SKM-1 (cell line): ENCODE measurements around the gene CD8B.

Source experiments
- DNase-seq: peaks from one replicate; lab custom pipeline; 2025; ENCODE audit not compliant: unreplicated experiment; lab: John Stamatoyannopoulos, UW

The CD8B gene

DNA sequence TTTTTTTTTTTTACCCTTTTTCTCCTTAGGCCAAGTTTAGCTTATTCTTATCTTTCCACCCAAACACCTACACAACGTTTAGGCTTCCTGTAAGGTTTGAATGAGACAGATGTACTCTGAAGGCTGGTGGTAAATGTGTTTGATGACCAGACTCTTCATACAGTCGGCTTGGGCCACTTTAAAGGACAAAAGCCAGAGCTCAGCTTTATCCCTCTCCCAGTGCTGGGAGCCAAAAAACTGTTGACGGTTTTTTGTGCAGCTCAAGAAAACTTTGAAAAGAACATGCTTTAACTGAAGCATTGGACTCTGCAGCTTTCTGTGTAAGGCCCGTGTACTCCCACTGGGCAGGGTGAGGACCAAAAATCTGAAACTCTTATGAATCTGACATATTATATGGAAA, 86.3 kb downstream of the CD8B start:
- DNase-seq = no peak

DNA sequence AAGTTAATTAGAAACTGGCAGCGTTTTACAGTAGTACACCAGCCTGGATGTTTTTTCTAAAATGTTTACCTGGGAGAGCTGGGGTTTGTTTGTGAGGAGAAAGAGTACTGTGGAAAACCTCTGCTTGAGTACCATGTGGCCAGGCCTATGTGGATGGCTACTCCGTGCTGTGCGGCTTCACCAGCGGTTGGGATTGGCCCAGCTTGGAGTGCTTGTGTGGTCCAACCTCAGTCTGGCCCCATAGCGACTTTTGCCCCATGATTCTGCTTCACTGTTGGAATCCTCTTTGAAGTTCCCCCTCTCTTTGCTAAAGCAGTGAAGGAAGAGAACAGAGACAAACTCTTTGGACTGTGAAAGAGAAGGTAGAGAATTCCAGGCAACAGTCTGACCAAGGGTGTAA, 86.8 kb downstream of the CD8B start:
- no peak for DNase-seq

DNA sequence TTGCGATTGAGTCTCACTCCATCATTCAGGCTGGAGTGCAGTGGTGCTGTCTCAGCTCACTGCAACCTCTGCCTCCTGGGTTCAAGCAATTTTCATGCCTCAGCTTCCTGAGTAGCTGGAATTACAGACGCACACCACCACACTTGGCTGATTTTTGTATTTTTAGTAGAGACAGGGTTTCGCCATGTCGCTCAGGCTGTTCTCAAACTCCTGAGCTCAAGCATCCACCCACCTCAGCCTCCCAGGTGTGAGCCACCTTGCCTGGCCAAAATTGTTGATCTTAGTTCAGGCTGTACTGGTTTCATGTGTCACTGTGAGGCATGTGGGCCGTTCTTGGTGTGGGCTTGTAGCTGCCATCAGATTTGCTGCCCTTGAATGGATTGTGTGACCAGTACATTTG, 89.1 kb downstream of the CD8B start:
- no peak for DNase-seq

DNA sequence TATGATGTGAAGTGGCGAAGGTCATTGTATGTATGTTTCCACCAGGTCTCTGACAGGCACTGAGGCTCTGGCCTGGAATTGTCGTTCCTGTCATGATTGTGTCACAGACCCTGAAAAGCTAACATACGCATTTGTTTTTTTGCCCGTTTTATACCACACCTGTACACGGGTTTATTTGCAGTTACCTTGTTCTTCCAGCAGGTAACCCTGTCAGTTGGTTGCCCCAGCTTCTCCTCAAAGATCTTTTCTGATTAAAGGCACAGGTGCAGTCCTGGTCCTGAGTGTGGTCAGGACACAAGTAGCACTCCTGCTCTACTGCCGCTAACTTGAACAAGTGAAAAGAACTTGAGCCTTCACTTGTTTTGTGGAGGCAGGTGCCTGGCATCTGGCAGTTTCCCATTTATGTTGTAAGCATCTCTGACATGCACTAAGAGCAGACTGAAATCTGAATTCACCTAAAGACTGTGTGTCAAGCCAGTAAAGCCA, 90.8 kb downstream of the CD8B start:
- no peak for DNase-seq

DNA sequence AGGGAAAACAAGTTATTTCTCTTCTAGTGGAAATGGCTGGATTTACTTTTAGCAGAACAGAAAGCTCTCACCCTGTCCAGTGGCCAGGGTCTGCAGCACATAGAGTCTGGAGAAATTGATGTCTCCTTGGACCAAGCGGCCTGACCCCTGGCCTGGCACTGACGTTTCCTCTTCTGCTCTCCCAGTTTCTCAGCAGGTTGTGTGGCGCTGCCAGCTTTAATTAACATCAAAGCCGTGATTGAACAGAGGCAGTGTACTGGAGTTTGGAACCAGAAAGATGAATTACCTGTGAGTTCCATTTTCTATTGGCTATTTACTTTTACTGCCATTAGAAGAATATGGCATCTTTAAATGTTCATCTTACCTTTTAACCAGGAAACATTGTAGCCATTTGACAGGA, 91.8 kb downstream of the CD8B start:
- DNase-seq = no peak

DNA sequence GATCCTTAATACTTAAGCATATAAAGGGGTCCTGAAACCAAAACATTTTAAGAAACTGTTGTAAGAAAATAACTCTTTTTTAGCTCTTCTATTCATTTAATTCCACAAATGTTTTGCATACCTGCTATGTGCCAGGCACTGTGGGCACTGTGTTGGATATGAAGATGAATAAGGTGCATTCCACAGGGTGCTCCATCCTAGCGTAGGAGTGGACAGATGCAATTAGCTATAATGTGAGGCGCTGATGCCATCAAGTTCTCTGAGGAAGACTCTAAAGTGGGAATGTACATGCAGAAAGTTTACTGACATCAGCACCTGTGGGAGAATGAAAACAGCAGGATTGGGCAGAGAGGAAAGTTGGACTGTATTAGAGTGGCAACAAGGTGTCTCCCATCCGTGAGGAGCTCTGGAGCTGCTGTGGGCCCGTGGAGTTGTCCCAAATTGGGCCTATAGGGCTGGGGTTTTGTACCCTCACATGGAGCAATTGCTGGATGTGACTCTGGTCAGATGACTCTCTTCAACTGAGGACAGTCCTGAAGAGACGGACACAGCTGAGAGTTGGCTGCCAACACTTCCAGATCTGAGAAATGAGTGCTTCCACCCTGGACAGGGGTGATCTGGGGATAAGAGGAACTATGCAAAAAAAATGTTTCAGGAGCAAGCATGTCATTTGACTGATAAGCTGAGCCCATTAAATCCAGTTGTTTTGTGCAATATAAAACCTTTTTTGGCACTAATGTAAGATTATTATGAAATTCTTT, 93.3 kb downstream of the CD8B start:
- no peak for DNase-seq
